Measurements from ENCODE around the gene PCSK6.

Gene PCSK6

DNA sequence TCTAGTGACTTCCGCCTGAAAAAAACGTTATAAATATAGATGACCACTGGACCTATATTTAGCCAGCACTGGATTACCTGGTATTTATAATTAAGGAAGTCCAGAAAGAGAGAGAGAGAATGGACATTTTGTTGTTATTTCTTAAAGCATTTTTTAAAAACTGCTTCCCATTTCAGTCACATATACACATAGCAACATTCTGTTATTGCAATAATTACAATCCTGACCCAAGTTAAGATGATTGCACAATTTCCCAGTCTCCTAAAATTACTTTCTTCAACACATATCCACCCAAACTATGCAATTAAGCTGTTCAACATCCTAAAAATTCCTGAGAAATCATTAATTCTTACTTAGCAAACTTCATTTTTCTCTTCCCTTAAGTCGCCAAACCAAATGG lies 37.7 kb downstream of the PCSK6 start:
- no peaks in the 10 kb centered on the region for H3F3A ChIP-seq (ENCODE audit: insufficient read depth)
- no peak overlapping the region for H3K27ac ChIP-seq (ENCODE audit: low read depth, low read length)
- TF ChIP-seq EZH2phosphoT487 (conservative IDR thresholded peaks at IDR 0.05; ENCODE audit: low read length) = no peak
- TF ChIP-seq, protein P1, sequence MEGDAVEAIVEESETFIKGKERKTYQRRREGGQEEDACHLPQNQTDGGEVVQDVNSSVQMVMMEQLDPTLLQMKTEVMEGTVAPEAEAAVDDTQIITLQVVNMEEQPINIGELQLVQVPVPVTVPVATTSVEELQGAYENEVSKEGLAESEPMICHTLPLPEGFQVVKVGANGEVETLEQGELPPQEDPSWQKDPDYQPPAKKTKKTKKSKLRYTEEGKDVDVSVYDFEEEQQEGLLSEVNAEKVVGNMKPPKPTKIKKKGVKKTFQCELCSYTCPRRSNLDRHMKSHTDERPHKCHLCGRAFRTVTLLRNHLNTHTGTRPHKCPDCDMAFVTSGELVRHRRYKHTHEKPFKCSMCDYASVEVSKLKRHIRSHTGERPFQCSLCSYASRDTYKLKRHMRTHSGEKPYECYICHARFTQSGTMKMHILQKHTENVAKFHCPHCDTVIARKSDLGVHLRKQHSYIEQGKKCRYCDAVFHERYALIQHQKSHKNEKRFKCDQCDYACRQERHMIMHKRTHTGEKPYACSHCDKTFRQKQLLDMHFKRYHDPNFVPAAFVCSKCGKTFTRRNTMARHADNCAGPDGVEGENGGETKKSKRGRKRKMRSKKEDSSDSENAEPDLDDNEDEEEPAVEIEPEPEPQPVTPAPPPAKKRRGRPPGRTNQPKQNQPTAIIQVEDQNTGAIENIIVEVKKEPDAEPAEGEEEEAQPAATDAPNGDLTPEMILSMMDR (IDR thresholded peaks at IDR 0.05; ENCODE audit: insufficient read depth, low read length, poor library complexity, severe bottlenecking) = no peak
- H3K27me3 ChIP-seq (ENCODE audit: low read length) = no peaks in the 10 kb centered on the region
- no peak overlapping the region for H3K9ac ChIP-seq (ENCODE audit: low read length)
- H3K4me2 ChIP-seq (ENCODE audit: low read depth, low read length, poor library complexity, severe bottlenecking) = no peak overlapping the region
- H3K9me3 ChIP-seq (ENCODE audit: insufficient read depth, low read length) = no peaks in the 10 kb centered on the region
- H2AFZ ChIP-seq (ENCODE audit: low read depth, low read length, severe bottlenecking) = no peak overlapping the region
- H3K79me2 ChIP-seq (ENCODE audit: insufficient read depth, low read length) = no peaks in the 10 kb centered on the region
- H3K9me2 ChIP-seq (replicated peaks; ENCODE audit: insufficient read depth, low read length) = no peaks in the 10 kb centered on the region
- no peaks in the 10 kb centered on the region for H3K36me3 ChIP-seq (ENCODE audit: low read length)
- no peaks in the 10 kb centered on the region for H4K20me1 ChIP-seq (ENCODE audit: low read depth, low read length)
- H3K4me3 ChIP-seq (ENCODE audit: insufficient read depth, low read length, poor library complexity, severe bottlenecking) = no peak overlapping the region

DNA sequence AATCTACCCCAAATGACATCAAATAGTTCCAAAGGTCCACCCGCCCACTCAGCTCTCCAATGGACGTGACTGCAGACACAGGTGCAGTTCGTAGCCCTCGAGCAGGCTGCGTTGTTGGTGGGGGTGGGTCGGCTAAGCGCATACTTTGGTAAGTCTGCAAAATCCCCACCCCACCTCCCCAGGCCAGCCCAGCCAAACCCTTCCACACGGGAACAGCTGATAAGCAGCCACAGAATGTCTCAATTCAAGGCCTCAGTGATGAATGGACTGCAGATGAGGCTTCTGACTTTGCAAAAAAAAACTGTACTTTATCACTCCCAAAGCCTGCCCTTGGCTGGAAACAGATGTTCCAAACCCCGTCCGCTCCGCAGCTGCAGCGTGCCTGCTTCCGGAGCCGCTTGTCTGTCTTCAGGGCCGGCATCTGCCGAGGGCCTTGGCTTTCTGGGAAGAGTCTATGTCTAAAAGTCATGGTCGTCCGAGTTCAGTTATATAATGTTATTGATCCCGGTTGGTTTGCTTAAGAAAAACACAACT lies 38.2 kb downstream of the PCSK6 start:
- Histone ChIP-seq H3K27me3 (ENCODE audit: low read length) (no peaks in the 10 kb centered on the region), H2AFZ (ENCODE audit: low read depth, low read length, severe bottlenecking) (no peak overlapping the region), H3F3A (ENCODE audit: insufficient read depth) (no peaks in the 10 kb centered on the region), H3K9me2 (replicated peaks; ENCODE audit: insufficient read depth, low read length) (no peaks in the 10 kb centered on the region), H3K27ac (ENCODE audit: low read depth, low read length) (no peak overlapping the region), H3K9me3 (ENCODE audit: insufficient read depth, low read length) (no peaks in the 10 kb centered on the region), H4K20me1 (ENCODE audit: low read depth, low read length) (no peaks in the 10 kb centered on the region), H3K4me3 (ENCODE audit: insufficient read depth, low read length, poor library complexity, severe bottlenecking) (no peak overlapping the region), H3K36me3 (ENCODE audit: low read length) (no peaks in the 10 kb centered on the region), H3K4me2 (ENCODE audit: low read depth, low read length, poor library complexity, severe bottlenecking) (no peak overlapping the region), H3K79me2 (ENCODE audit: insufficient read depth, low read length) (no peaks in the 10 kb centered on the region), H3K9ac (ENCODE audit: low read length) (no peak overlapping the region)
- TF ChIP-seq EZH2phosphoT487 (conservative IDR thresholded peaks at IDR 0.05; ENCODE audit: low read length) = no peak
- TF ChIP-seq, protein P1 (IDR thresholded peaks at IDR 0.05; ENCODE audit: insufficient read depth, low read length, poor library complexity, severe bottlenecking) = no peak

DNA sequence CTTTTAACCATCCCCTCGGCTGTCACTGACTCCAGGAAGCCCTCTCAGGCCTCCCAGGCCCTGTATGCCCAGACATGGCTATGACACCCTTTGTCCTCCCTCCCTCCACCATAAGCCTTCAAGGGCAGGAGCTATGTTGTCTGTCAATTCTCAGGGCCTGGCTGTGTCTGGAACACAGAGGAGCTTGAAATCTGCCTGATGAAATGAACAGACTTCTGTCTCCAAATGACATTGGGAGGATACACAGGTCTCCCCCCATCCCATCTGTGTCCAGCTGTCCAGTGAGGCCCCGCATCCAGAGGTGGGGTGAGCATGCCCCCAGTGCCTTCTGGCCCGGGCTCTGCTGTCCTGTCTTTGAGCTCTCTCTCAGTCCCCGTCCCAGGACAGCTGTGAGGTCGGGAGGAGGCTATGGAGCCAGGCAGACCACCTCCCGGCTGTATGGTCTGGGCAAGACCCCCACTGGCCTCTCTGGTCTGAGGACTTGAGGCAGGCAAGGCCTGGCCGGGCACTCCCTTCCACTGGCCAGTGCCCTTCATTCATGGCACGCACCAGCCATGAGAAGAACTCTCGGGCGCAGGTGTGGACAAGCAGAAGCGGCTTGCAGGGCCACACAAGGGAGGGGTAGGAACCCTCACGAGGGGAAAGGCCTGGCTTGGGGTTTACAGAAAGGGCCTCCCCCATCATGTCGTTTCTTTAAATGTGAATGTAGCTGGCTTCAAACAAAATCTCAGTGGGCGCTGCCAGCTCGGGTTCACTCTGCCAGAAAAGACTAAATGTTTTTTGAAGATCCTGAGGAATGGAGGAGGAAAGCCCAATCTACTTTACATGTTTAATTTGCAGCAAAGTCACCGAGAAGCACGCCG lies 38.9 kb downstream of the PCSK6 start:
- H3K27me3 ChIP-seq (ENCODE audit: low read length) = no peaks in the 10 kb centered on the region
- no peaks in the 10 kb centered on the region for H3K9me3 ChIP-seq (ENCODE audit: insufficient read depth, low read length)
- no peak overlapping the region for H3K4me3 ChIP-seq (ENCODE audit: insufficient read depth, low read length, poor library complexity, severe bottlenecking)
- H4K20me1 ChIP-seq (ENCODE audit: low read depth, low read length) = no peaks in the 10 kb centered on the region
- no peaks in the 10 kb centered on the region for H3K9me2 ChIP-seq (replicated peaks; ENCODE audit: insufficient read depth, low read length)
- no peaks in the 10 kb centered on the region for H3K36me3 ChIP-seq (ENCODE audit: low read length)
- H2AFZ ChIP-seq (ENCODE audit: low read depth, low read length, severe bottlenecking) = no peak overlapping the region
- no peaks in the 10 kb centered on the region for H3K79me2 ChIP-seq (ENCODE audit: insufficient read depth, low read length)
- H3K27ac ChIP-seq (ENCODE audit: low read depth, low read length) = no peak overlapping the region
- TF ChIP-seq, protein P1 (IDR thresholded peaks at IDR 0.05; ENCODE audit: insufficient read depth, low read length, poor library complexity, severe bottlenecking) = no peak
- TF ChIP-seq EZH2phosphoT487 (conservative IDR thresholded peaks at IDR 0.05; ENCODE audit: low read length) = no peak
- H3K9ac ChIP-seq (ENCODE audit: low read length) = no peak overlapping the region
- no peak overlapping the region for H3K4me2 ChIP-seq (ENCODE audit: low read depth, low read length, poor library complexity, severe bottlenecking)
- H3F3A ChIP-seq (ENCODE audit: insufficient read depth) = no peaks in the 10 kb centered on the region
